Kidney (tissue), 14 donors: ENCODE data around the gene BAHD1. TPM values are rescaled to one million over a fixed set of nuclear protein-coding genes. Genes with fewer than 3 reads are reported as not detected.
A peak's percentile ranks its signal among the peaks of the same experiment; 100 is the strongest.

ENCODE experiments used
- DNase-seq, 5 donors: peaks; one replicate each; pipeline ENCODE4 v3.0.0-alpha.2; 2013 to 2020
- FAIRE-seq: peaks from 2 replicates; lab custom pipeline; 2012; peaks lifted over from hg19 to GRCh38; lab: Jason Lieb, UNC
- H3K27ac ChIP-seq, 2 donors: one replicate each; pipeline ENCODE4 v1.7.0; 2013; ENCODE audit warnings: low read depth in 2 of 2, low read length in 2 of 2, inconsistent platforms in 1 of 2
- H3K27me3 ChIP-seq: one replicate; pipeline ENCODE4 v1.7.1; 2013; ENCODE audit warnings: low read length, inconsistent platforms; ENCODE audit not compliant: control insufficient read depth, insufficient read depth
- H3K36me3 ChIP-seq, 3 donors: one replicate each; pipeline versions ENCODE4 v1.7.0 to v1.7.1; 2013; ENCODE audit warnings: low read length in 3 of 3, control low read depth in 1 of 3, inconsistent platforms in 1 of 3; ENCODE audit not compliant: insufficient read depth in 3 of 3, control insufficient read depth in 2 of 3
- H3K4me1 ChIP-seq, 3 donors: one replicate each; pipeline versions ENCODE4 v1.7.0 to v1.7.1; 2013; ENCODE audit warnings: low read length in 3 of 3, inconsistent platforms in 1 of 3, low read depth in 1 of 3; ENCODE audit not compliant: control insufficient read depth in 2 of 3, insufficient read depth in 2 of 3
- H3K4me3 ChIP-seq, 3 donors: one replicate each; pipeline versions ENCODE4 v1.7.0 to v1.8.1; 2013; ENCODE audit warnings: low read length in 3 of 3, control low read depth in 1 of 3, inconsistent platforms in 1 of 3
- H3K9ac ChIP-seq, 3 donors: one replicate each; pipeline versions ENCODE4 v1.7.0 to v1.7.1; 2013; ENCODE audit warnings: low read length in 3 of 3, control low read depth in 1 of 3, inconsistent platforms in 1 of 3
- H3K9me3 ChIP-seq, 3 donors: one replicate each; pipeline versions ENCODE4 v1.7.0 to v1.7.1; 2013; ENCODE audit warnings: low read length in 3 of 3, control low read depth in 1 of 3, inconsistent platforms in 1 of 3; ENCODE audit not compliant: control insufficient read depth in 2 of 3, insufficient read depth in 1 of 3
- intact Hi-C: fragments of 100-400 bp; cut with DNase I; formaldehyde crosslinking; loops from one replicate; pipeline ENCODE4 v1.11.1; 2022
- polyA plus RNA-seq: library from polyadenylated mRNA; stranded (reverse); fragments of 350-450 nt; fragmentation: Illumina TruSeq; extraction: RNeasy Lipid Tissue Mini Kit (QIAGEN cat#74804); gene quantifications from one replicate; pipeline ENCODE4 v1.2.3, GENCODE V29; 2014; ENCODE audit warnings: low read depth, low replicate concordance; ENCODE audit not compliant: insufficient read depth
- total RNA-seq: library from RNA; stranded (reverse); fragmentation: NEBNext Ultra II Directional; extraction: Animal tissue kit (Norgen Biotek cat#: 25700); gene quantifications from one replicate; pipeline ENCODE4 v1.2.1, GENCODE V29; 2021
- TF ChIP-seq, protein P1 (sequence below): IDR thresholded peaks from 3 replicates; pipeline ENCODE4 v1.5.1; 2012; ENCODE audit warnings: mild to moderate bottlenecking, moderate library complexity, borderline replicate concordance; ENCODE audit not compliant: insufficient read depth; ENCODE audit errors: extremely low read depth
- donor health status: control.
- donor health status: control.
- donor health status: control.
- donor health status: control.
- donor health status: control.
- donor health status: DM: yes; HTN: yes; CAD: no.
- donor health status: Normal renal cell carcinoma (clear cell type).

BAHD1 gene
- total and polyA plus RNA-seq, 2 donors from 2014 or later = 13.3 to 28.4 TPM

DNA sequence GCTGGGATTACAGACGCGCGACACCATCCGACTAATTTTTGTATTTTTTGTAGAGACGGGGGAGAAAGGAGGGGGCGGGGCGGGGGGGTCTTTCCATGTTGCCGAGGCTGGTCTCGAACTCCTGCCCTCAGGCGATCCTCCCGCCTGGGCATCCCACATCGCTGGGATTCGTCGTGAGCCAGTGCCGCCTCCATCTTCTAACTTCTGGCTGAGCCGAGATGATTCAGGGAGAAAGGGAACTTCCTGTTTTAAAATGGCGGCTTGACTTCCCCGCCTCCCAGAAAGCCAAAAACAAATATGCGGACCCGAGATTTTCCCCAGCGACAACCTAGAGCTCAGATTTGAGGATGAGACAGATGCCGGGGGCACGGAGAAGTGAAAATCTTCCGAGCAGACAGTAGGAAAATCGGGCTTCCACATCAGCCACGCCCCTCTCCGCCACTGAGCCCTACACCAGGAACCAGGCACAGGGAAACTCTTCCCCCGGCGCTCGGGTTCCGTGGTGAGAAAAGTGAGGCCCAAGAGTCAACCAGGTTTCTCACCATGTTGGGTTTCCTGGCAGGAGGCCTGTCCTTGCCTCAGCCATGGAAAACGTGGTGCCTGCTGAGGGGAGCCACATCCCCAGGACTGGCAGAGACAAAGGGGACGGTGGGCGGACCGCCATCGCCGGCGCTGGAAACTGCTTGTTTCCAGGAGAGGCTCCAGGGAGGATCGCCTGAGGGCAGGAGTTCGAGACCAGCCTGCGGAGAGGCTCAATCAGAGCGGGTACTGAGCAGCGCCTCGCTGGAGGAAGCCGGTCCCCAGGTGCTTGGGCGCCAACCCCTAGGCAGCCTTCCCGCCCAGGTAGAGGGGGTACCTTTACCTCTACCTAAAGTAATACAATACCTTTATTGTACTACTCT lies 48.8 kb downstream of the BAHD1 start:
- FAIRE-seq (no peak), DNase-seq (peak in 1 of 5 donors; percentile 56)
- H3K4me3 ChIP-seq = no peak overlapping the region
- no peaks in the 10 kb centered on the region for H3K9me3 ChIP-seq
- no peak overlapping the region for H3K27ac ChIP-seq
- intact Hi-C loops = no loop called here
- H3K4me1 ChIP-seq = no peaks in the 10 kb centered on the region
- H3K9ac ChIP-seq = no peak overlapping the region
- no peaks in the 10 kb centered on the region for H3K36me3 ChIP-seq
- TF ChIP-seq, protein P1, sequence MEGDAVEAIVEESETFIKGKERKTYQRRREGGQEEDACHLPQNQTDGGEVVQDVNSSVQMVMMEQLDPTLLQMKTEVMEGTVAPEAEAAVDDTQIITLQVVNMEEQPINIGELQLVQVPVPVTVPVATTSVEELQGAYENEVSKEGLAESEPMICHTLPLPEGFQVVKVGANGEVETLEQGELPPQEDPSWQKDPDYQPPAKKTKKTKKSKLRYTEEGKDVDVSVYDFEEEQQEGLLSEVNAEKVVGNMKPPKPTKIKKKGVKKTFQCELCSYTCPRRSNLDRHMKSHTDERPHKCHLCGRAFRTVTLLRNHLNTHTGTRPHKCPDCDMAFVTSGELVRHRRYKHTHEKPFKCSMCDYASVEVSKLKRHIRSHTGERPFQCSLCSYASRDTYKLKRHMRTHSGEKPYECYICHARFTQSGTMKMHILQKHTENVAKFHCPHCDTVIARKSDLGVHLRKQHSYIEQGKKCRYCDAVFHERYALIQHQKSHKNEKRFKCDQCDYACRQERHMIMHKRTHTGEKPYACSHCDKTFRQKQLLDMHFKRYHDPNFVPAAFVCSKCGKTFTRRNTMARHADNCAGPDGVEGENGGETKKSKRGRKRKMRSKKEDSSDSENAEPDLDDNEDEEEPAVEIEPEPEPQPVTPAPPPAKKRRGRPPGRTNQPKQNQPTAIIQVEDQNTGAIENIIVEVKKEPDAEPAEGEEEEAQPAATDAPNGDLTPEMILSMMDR = no peak
- no peaks in the 10 kb centered on the region for H3K27me3 ChIP-seq

DNA sequence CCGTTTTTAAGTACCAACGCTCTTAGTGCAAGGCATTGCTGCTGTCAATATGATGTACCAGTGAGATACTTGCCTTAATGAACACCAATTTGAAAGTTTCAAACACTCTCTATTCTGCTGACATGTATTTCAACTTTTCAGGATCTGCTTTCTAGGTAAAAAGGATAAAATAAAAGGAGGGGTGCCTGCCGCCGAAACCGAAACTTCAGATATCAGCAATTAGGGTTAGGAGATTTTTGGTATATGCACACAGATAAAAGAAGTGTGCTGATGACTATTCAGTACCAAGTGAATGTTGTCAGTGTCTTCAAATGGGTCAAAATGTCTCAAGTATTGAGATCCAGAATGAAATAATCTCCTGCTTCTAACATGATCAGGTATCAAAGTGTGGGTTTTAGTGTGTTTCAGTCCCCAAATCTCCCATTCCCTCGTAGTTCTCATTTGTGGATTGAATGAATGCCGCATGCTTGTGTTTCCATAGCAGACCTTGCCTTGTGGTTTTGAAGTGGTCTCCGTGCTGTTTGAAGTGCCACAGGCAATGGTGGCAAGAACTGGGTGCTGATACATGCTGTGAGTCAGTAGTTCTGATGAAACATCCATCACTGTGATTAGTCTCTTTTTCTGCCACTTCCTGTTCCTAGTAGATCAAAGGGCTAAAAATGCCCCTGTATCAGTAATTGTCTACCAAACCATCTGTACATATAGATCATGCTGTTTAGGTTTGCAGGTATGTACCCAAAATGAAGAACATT lies 52.5 kb downstream of the BAHD1 start:
- intact Hi-C loops = no loop called here
- no peak overlapping the region for H3K27ac ChIP-seq
- no peak overlapping the region for H3K9ac ChIP-seq
- H3K4me1 ChIP-seq = no peaks in the 10 kb centered on the region
- H3K4me3 ChIP-seq = no peak overlapping the region
- H3K27me3 ChIP-seq = no peaks in the 10 kb centered on the region
- DNase-seq = no peak
- TF ChIP-seq, protein P1 = no peak
- FAIRE-seq = no peak
- H3K36me3 ChIP-seq = no peaks in the 10 kb centered on the region
- H3K9me3 ChIP-seq = no peaks in the 10 kb centered on the region

- no peaks in the 10 kb centered on the region for H3K36me3 ChIP-seq
- no peaks in the 10 kb centered on the region for H3K4me1 ChIP-seq
- H3K9ac ChIP-seq = no peak overlapping the region
- no peaks in the 10 kb centered on the region for H3K9me3 ChIP-seq
- H3K27me3 ChIP-seq = no peaks in the 10 kb centered on the region
- TF ChIP-seq, protein P1 = no peak
- H3K4me3 ChIP-seq = no peak overlapping the region
- intact Hi-C loops = no loop called here
- DNase-seq = no peak
- no peak for FAIRE-seq
- H3K27ac ChIP-seq = no peak overlapping the region
Measured at GRCh38 chr15:40495516-40495915, 54.8 kb downstream of the BAHD1 start.
